GM18511 (cell line): Measurements from ENCODE around the gene KIFC3.
"Not testable (repeated sequence)": the region's sequence is repeated elsewhere in the genome, so short reads cannot be mapped to it uniquely, and the experiment has no call there.

Experiments used
- ATAC-seq: cut with Tn5 transposase; IDR thresholded peaks from one replicate; pipeline ENCODE4 v1.9.1; 2021; ENCODE audit warnings: mild to moderate bottlenecking, moderate library complexity; ENCODE audit not compliant: unreplicated experiment

KIFC3 gene

GRCh38 chr16:57788252-57788841 lies 13.9 kb downstream of the KIFC3 start:
- ATAC-seq, result no peak

GRCh38 chr16:57787519-57787905 lies 14.8 kb downstream of the KIFC3 start:
- no peak for ATAC-seq

GRCh38 chr16:57786632-57787518 lies 15.4 kb downstream of the KIFC3 start:
- ATAC-seq, result no peak

- ATAC-seq, result no peak
These were observed 16.4 kb downstream of the KIFC3 start for GRCh38 chr16:57785924-57786323.

GRCh38 chr16:57785385-57785784 lies 16.9 kb downstream of the KIFC3 start:
- ATAC-seq, result no peak

GRCh38 chr16:57784334-57784733 lies 18.0 kb downstream of the KIFC3 start:
- ATAC-seq, result no peak

GRCh38 chr16:57783883-57784282 lies 18.4 kb downstream of the KIFC3 start:
- ATAC-seq, result no peak

GRCh38 chr16:57783116-57783515 lies 19.2 kb downstream of the KIFC3 start:
- ATAC-seq, result no peak

- not testable (repeated sequence) for ATAC-seq
These were observed 19.7 kb downstream of the KIFC3 start for GRCh38 chr16:57782607-57783055.

GRCh38 chr16:57781741-57782606 lies 20.3 kb downstream of the KIFC3 start:
- no peak for ATAC-seq

- no peak for ATAC-seq
These were observed 20.9 kb downstream of the KIFC3 start for GRCh38 chr16:57781349-57781740.

GRCh38 chr16:57779836-57780235 lies 22.5 kb downstream of the KIFC3 start:
- not testable (repeated sequence) for ATAC-seq

- no peak for ATAC-seq
These were observed 23.6 kb downstream of the KIFC3 start for GRCh38 chr16:57778658-57779057.

- no peak for ATAC-seq
These were observed 26.4 kb downstream of the KIFC3 start for GRCh38 chr16:57775661-57776469.

GRCh38 chr16:57774705-57775285 lies 27.5 kb downstream of the KIFC3 start:
- no peak for ATAC-seq

- no peak for ATAC-seq
These were observed 28.5 kb downstream of the KIFC3 start for GRCh38 chr16:57773655-57774295.

GRCh38 chr16:57773019-57773418 lies 29.3 kb downstream of the KIFC3 start:
- ATAC-seq, result no peak

- ATAC-seq, result no peak
These were observed 31.0 kb downstream of the KIFC3 start for GRCh38 chr16:57771141-57771785.

GRCh38 chr16:57770361-57770760 lies 31.9 kb downstream of the KIFC3 start:
- no peak for ATAC-seq
